ENCODE measurements around the gene EYS.

- TF ChIP-seq ZNF550 (CRISPR knock-in tag; IDR thresholded peaks at IDR 0.05; ENCODE audit: borderline replicate concordance) (no peak), PATZ1 (CRISPR knock-in tag; IDR thresholded peaks at IDR 0.05) (no peak), ZBTB21 (CRISPR knock-in tag; IDR thresholded peaks at IDR 0.05) (no peak), ZNF780A (CRISPR knock-in tag; IDR thresholded peaks at IDR 0.05) (no peak)
Observed at GRCh38 chr6:63813566-63814120, 1893.4 kb downstream of the EYS start.

Measured in HepG2 (cell line).